ENCODE data around the gene PABPN1. TPM values are rescaled to one million over a fixed set of nuclear protein-coding genes. Genes with fewer than 3 reads are reported as not detected.
A peak's percentile ranks its signal among the peaks of the same experiment; 100 is the strongest.

Gene PABPN1
- polyA plus RNA-seq, 4 donors: 243 to 268 (median 257) TPM

- DNase-seq (ENCODE audit: low read depth in 4 of 4, low spot score in 3 of 4): no peak
Measured at GRCh38 chr14:23357261-23357660, 36.0 kb downstream of the PABPN1 start.

GRCh38 chr14:23358042-23358441 lies 36.8 kb downstream of the PABPN1 start:
- DNase-seq (ENCODE audit: low read depth in 4 of 4, low spot score in 3 of 4): no peak

GRCh38 chr14:23358553-23359166 lies 37.4 kb downstream of the PABPN1 start:
- no peak for DNase-seq (ENCODE audit: low read depth in 4 of 4, low spot score in 3 of 4)

GRCh38 chr14:23359167-23359626 lies 37.9 kb downstream of the PABPN1 start:
- no peak for DNase-seq (ENCODE audit: low read depth in 4 of 4, low spot score in 3 of 4)

- no peak for DNase-seq (ENCODE audit: low read depth in 4 of 4, low spot score in 3 of 4)
Measured at GRCh38 chr14:23359722-23360447, 38.6 kb downstream of the PABPN1 start.

GRCh38 chr14:23360496-23360895 lies 39.2 kb downstream of the PABPN1 start:
- no peak for DNase-seq (ENCODE audit: low read depth in 4 of 4, low spot score in 3 of 4)

- no peak for DNase-seq (ENCODE audit: low read depth in 4 of 4, low spot score in 3 of 4)
Measured at GRCh38 chr14:23361320-23361719, 40.1 kb downstream of the PABPN1 start.

GRCh38 chr14:23361763-23362162 lies 40.5 kb downstream of the PABPN1 start:
- no peak for DNase-seq (ENCODE audit: low read depth in 4 of 4, low spot score in 3 of 4)

GRCh38 chr14:23362200-23362599 lies 40.9 kb downstream of the PABPN1 start:
- no peak for DNase-seq (ENCODE audit: low read depth in 4 of 4, low spot score in 3 of 4)

GRCh38 chr14:23364164-23365035 lies 43.1 kb downstream of the PABPN1 start:
- DNase-seq (ENCODE audit: low read depth in 4 of 4, low spot score in 3 of 4): peak in 1 of 4 donors; percentile 21

GRCh38 chr14:23365036-23365731 lies 43.9 kb downstream of the PABPN1 start, which contains the start of gene EFS:
EFS (minus strand) TSS chr14:23365172; CDS start chr14:23365025, 147 bp downstream.
- peak in 1 of 4 donors; percentile 45 for DNase-seq (ENCODE audit: low read depth in 4 of 4, low spot score in 3 of 4)

- peak; percentile 78 to 94 (median 91) for DNase-seq (ENCODE audit: low read depth in 4 of 4, low spot score in 3 of 4)
Measured at GRCh38 chr14:23365732-23366425, 44.6 kb downstream of the PABPN1 start.

GRCh38 chr14:23366426-23366921 lies 45.2 kb downstream of the PABPN1 start:
- DNase-seq (ENCODE audit: low read depth in 4 of 4, low spot score in 3 of 4): peak in 3 of 4 donors; percentile 69 to 75 (median 71)

GRCh38 chr14:23370221-23370620 lies 49.0 kb downstream of the PABPN1 start:
- DNase-seq (ENCODE audit: low read depth in 4 of 4, low spot score in 3 of 4): no peak

GRCh38 chr14:23371865-23372264 lies 50.6 kb downstream of the PABPN1 start:
- no peak for DNase-seq (ENCODE audit: low read depth in 4 of 4, low spot score in 3 of 4)

GRCh38 chr14:23372509-23372908 lies 51.3 kb downstream of the PABPN1 start, which contains the start of gene IL25:
IL25 (plus strand) TSS chr14:23372809.
- no peak for DNase-seq (ENCODE audit: low read depth in 4 of 4, low spot score in 3 of 4)

GRCh38 chr14:23373041-23373440 lies 51.8 kb downstream of the PABPN1 start:
- DNase-seq (ENCODE audit: low read depth in 4 of 4, low spot score in 3 of 4): no peak
